PC-9 (cell line): ENCODE results near the gene DEPP1.

ENCODE experiments used
- EZH2 ChIP-seq: fragments of 200-600 bp; sonication (generic); IDR thresholded peaks from 2 replicates; pipeline ENCODE4 v1.8.0; 2017; ENCODE audit warnings: antibody characterized with exemption, low read depth
- TF ChIP-seq, protein P1 (sequence below): fragments of 200-600 bp; sonication (generic); conservative IDR thresholded peaks from 2 replicates; pipeline ENCODE4 v1.6.1; 2017; ENCODE audit warnings: mixed run types, antibody characterized with exemption, mild to moderate bottlenecking, moderate library complexity

DNA sequence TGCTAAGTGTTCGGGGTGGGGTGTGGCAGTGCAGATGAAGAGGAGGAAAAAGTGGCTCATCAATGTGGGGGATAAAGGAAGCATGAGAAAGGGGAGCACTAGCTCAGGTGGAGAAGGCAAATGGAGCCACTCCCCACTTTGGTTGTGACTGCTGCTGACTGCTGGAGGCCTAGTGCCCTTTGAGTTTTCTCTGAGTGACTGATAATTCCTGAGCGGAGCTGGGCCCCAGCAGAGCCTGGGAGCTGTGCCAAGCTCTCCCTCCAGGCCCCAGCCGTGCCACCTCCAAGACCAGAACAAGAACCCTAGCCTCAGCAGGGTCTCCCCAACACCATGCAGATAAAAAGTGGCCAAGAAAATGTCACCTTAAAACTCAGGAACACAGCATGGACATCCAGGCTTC, 28.7 kb downstream of the DEPP1 start:
- TF ChIP-seq, protein P1, sequence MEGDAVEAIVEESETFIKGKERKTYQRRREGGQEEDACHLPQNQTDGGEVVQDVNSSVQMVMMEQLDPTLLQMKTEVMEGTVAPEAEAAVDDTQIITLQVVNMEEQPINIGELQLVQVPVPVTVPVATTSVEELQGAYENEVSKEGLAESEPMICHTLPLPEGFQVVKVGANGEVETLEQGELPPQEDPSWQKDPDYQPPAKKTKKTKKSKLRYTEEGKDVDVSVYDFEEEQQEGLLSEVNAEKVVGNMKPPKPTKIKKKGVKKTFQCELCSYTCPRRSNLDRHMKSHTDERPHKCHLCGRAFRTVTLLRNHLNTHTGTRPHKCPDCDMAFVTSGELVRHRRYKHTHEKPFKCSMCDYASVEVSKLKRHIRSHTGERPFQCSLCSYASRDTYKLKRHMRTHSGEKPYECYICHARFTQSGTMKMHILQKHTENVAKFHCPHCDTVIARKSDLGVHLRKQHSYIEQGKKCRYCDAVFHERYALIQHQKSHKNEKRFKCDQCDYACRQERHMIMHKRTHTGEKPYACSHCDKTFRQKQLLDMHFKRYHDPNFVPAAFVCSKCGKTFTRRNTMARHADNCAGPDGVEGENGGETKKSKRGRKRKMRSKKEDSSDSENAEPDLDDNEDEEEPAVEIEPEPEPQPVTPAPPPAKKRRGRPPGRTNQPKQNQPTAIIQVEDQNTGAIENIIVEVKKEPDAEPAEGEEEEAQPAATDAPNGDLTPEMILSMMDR: no peak
- TF ChIP-seq EZH2: no peak
